Parathyroid adenoma (tissue), 2 donors: ENCODE data around the gene TXN2.
A peak's percentile ranks its signal among the peaks of the same experiment; 100 is the strongest.

Experiments used
- H2AFZ ChIP-seq: fragments of 300-600 bp; sonication (generic); one replicate; pipeline ENCODE4 v1.7.0; 2017; ENCODE audit warnings: antibody characterized with exemption, mild to moderate bottlenecking
- H3K27ac ChIP-seq: fragments of 300-600 bp; sonication (generic); one replicate; pipeline ENCODE4 v1.7.0; 2017
- H3K27me3 ChIP-seq: fragments of 300-600 bp; sonication (generic); one replicate; pipeline ENCODE4 v1.7.0; 2017; ENCODE audit warnings: low read length; ENCODE audit not compliant: control insufficient read depth, insufficient read depth
- H3K36me3 ChIP-seq: fragments of 300-600 bp; sonication (generic); one replicate; pipeline ENCODE4 v1.7.0; 2017; ENCODE audit warnings: low read length; ENCODE audit not compliant: control insufficient read depth, insufficient read depth
- H3K4me1 ChIP-seq: fragments of 300-600 bp; sonication (generic); one replicate; pipeline ENCODE4 v1.7.0; 2017; ENCODE audit warnings: control low read depth
- H3K4me2 ChIP-seq: fragments of 300-600 bp; sonication (generic); one replicate; pipeline ENCODE4 v1.7.0; 2017; ENCODE audit warnings: low read length
- H3K4me3 ChIP-seq: fragments of 300-600 bp; sonication (generic); one replicate; pipeline ENCODE4 v1.7.0; 2017; ENCODE audit warnings: low read depth, low read length
- H3K79me2 ChIP-seq: fragments of 300-600 bp; sonication (generic); one replicate; pipeline ENCODE4 v1.7.0; 2017; ENCODE audit warnings: control low read depth
- H3K9ac ChIP-seq: fragments of 300-600 bp; sonication (generic); one replicate; pipeline ENCODE4 v1.7.0; 2017; ENCODE audit warnings: mild to moderate bottlenecking
- H3K9me3 ChIP-seq: fragments of 300-600 bp; sonication (generic); one replicate; pipeline ENCODE4 v1.7.0; 2017; ENCODE audit warnings: low read length; ENCODE audit not compliant: control insufficient read depth
- CTCF ChIP-seq: fragments of 300-600 bp; sonication (generic); IDR thresholded peaks from one replicate; pipeline ENCODE4 v1.7.0; 2017; ENCODE audit warnings: antibody characterized with exemption, mild to moderate bottlenecking
- donor health status: primary hyperparathyroidism.

Gene TXN2

GRCh38 chr22:36491155-36491554 lies 9.7 kb upstream of the TXN2 start:
- H3K27ac ChIP-seq = no peak overlapping the region
- no peaks in the 10 kb centered on the region for H3K9me3 ChIP-seq
- H3K9ac ChIP-seq = no peak overlapping the region
- H2AFZ ChIP-seq = no peak overlapping the region
- H3K4me2 ChIP-seq = no peak overlapping the region
- no peaks in the 10 kb centered on the region for H3K79me2 ChIP-seq
- H3K27me3 ChIP-seq = no peaks in the 10 kb centered on the region
- H3K4me1 ChIP-seq = no peaks in the 10 kb centered on the region
- no peaks in the 10 kb centered on the region for H3K36me3 ChIP-seq
- H3K4me3 ChIP-seq = no peak overlapping the region
- TF ChIP-seq CTCF = no peak

- no peaks in the 10 kb centered on the region for H3K27me3 ChIP-seq
- no peak overlapping the region for H3K4me3 ChIP-seq
- no peaks in the 10 kb centered on the region for H3K79me2 ChIP-seq
- H3K9me3 ChIP-seq = no peaks in the 10 kb centered on the region
- no peak overlapping the region for H3K4me2 ChIP-seq
- no peaks in the 10 kb centered on the region for H3K36me3 ChIP-seq
- H3K27ac ChIP-seq = no peak overlapping the region
- no peaks in the 10 kb centered on the region for H3K4me1 ChIP-seq
- no peak overlapping the region for H2AFZ ChIP-seq
- peak; percentile 51 for TF ChIP-seq CTCF
- H3K9ac ChIP-seq = no peak overlapping the region
Observed at GRCh38 chr22:36486619-36487384, 5.4 kb upstream of the TXN2 start.

- H2AFZ ChIP-seq = peak overlapping the region; percentile 91
- H3K9me3 ChIP-seq = no peaks in the 10 kb centered on the region
- peak overlapping the region; percentile 97 for H3K27ac ChIP-seq
- TF ChIP-seq CTCF = no peak
- no peaks in the 10 kb centered on the region for H3K79me2 ChIP-seq
- no peaks in the 10 kb centered on the region for H3K4me1 ChIP-seq
- peak overlapping the region; percentile 99 for H3K4me3 ChIP-seq
- no peak overlapping the region for H3K9ac ChIP-seq
- H3K36me3 ChIP-seq = no peaks in the 10 kb centered on the region
- no peaks in the 10 kb centered on the region for H3K27me3 ChIP-seq
- peak overlapping the region; percentile 88 for H3K4me2 ChIP-seq
Observed at GRCh38 chr22:36480941-36481392, 473 bp downstream of the TXN2 start.

GRCh38 chr22:36478966-36479365 lies 2.5 kb downstream of the TXN2 start:
- no peaks in the 10 kb centered on the region for H3K9me3 ChIP-seq
- no peak overlapping the region for H3K4me2 ChIP-seq
- no peak for TF ChIP-seq CTCF
- H3K4me1 ChIP-seq = no peaks in the 10 kb centered on the region
- H2AFZ ChIP-seq = no peak overlapping the region
- no peak overlapping the region for H3K27ac ChIP-seq
- H3K4me3 ChIP-seq = no peak overlapping the region
- H3K9ac ChIP-seq = no peak overlapping the region
- H3K36me3 ChIP-seq = no peaks in the 10 kb centered on the region
- H3K79me2 ChIP-seq = no peaks in the 10 kb centered on the region
- no peaks in the 10 kb centered on the region for H3K27me3 ChIP-seq

- no peak overlapping the region for H3K27ac ChIP-seq
- no peaks in the 10 kb centered on the region for H3K4me1 ChIP-seq
- no peak for TF ChIP-seq CTCF
- H3K4me3 ChIP-seq = no peak overlapping the region
- no peaks in the 10 kb centered on the region for H3K9me3 ChIP-seq
- no peaks in the 10 kb centered on the region for H3K36me3 ChIP-seq
- no peak overlapping the region for H3K4me2 ChIP-seq
- H3K27me3 ChIP-seq = no peaks in the 10 kb centered on the region
- H3K79me2 ChIP-seq = no peaks in the 10 kb centered on the region
- no peak overlapping the region for H2AFZ ChIP-seq
- H3K9ac ChIP-seq = no peak overlapping the region
Observed at GRCh38 chr22:36475341-36475740, 6.1 kb downstream of the TXN2 start.
